Cardiac muscle cell (in vitro differentiated cells and primary cell): ENCODE data around the gene MED13L. TPM values are rescaled to one million over a fixed set of nuclear protein-coding genes. Genes with fewer than 3 reads are reported as not detected.

ENCODE experiments used
- DNase-seq, 2 donors: peaks; one replicate each; pipeline versions ENCODE4 v3.0.0 to v3.0.0-alpha.2; 2010 to 2017; ENCODE audit warnings: low read depth in 1 of 2, low spot score in 1 of 2
- H3K27ac ChIP-seq: fragments of 200-600 bp; sonication (generic); 2 replicates; pipeline ENCODE4 v1.5.1; 2016
- H3K27me3 ChIP-seq: fragments of 200-600 bp; sonication (generic); 2 replicates; pipeline ENCODE4 v1.6.0; 2016; ENCODE audit warnings: control low read depth
- H3K36me3 ChIP-seq: fragments of 200-600 bp; sonication (generic); 2 replicates; pipeline ENCODE4 v1.5.1; 2016; ENCODE audit warnings: control low read depth
- H3K4me1 ChIP-seq: fragments of 200-600 bp; sonication (generic); 2 replicates; pipeline ENCODE4 v1.8.1; 2017; ENCODE audit warnings: low read depth, mild to moderate bottlenecking, mixed run types
- H3K4me3 ChIP-seq: fragments of 200-600 bp; sonication (generic); 2 replicates; pipeline ENCODE4 v1.5.1; 2016; ENCODE audit warnings: mild to moderate bottlenecking
- H3K9me3 ChIP-seq: fragments of 200-600 bp; sonication (generic); 2 replicates; pipeline ENCODE4 v1.5.1; 2017; ENCODE audit warnings: low read depth, mild to moderate bottlenecking, control low read depth
- CTCF ChIP-seq: IDR thresholded peaks from 2 replicates; pipeline ENCODE4 v1.5.1; 2012; ENCODE audit warnings: low read depth, mild to moderate bottlenecking, low read length
- polyA plus RNA-seq: library from polyadenylated mRNA; unstranded; fragments of >200 nt; fragmentation: Nextera tagmentation; extraction: Ambion mirVana; gene quantifications from 2 replicates; pipeline ENCODE4 v1.2.1, GENCODE V29; 2016
- total RNA-seq: library from RNA; depleted of rRNA; stranded (reverse); fragments of >200 nt; gene quantifications from 2 replicates; pipeline ENCODE4 v1.2.3, GENCODE V29; 2016

Gene MED13L
- total and polyA plus RNA-seq, 2 experiments from 2014 or later, result 31.3 to 94.3 TPM

GRCh38 chr12:116054280-116054679 lies 223.2 kb downstream of the MED13L start:
- Histone ChIP-seq H3K4me1 (peaks cover 33% of the 10 kb centered on the region), H3K4me3 (no peak overlapping the region), H3K27ac (peak overlapping the region; percentile 15), H3K27me3 (no peaks in the 10 kb centered on the region), H3K36me3 (no peaks in the 10 kb centered on the region), H3K9me3 (no peaks in the 10 kb centered on the region)
- no peak for DNase-seq
- TF ChIP-seq CTCF, result no peak

GRCh38 chr12:116053479-116054200 lies 223.9 kb downstream of the MED13L start:
- Histone ChIP-seq H3K36me3 (no peaks in the 10 kb centered on the region), H3K27me3 (no peaks in the 10 kb centered on the region), H3K4me3 (no peak overlapping the region), H3K4me1 (peaks cover 33% of the 10 kb centered on the region), H3K9me3 (no peaks in the 10 kb centered on the region), H3K27ac (peak overlapping the region; percentile 15)
- DNase-seq, result peak in 1 of 2 donors; percentile 97
- TF ChIP-seq CTCF, result no peak

- H3K9me3 ChIP-seq, result no peaks in the 10 kb centered on the region
- peaks cover 31% of the 10 kb centered on the region for H3K4me1 ChIP-seq
- no peaks in the 10 kb centered on the region for H3K27me3 ChIP-seq
- H3K27ac ChIP-seq, result no peak overlapping the region
- H3K36me3 ChIP-seq, result no peaks in the 10 kb centered on the region
- no peak for DNase-seq
- H3K4me3 ChIP-seq, result no peak overlapping the region
- no peak for TF ChIP-seq CTCF
Observed at GRCh38 chr12:116050275-116050674, 227.2 kb downstream of the MED13L start.

GRCh38 chr12:116048879-116049278 lies 228.6 kb downstream of the MED13L start:
- TF ChIP-seq CTCF, result no peak
- Histone ChIP-seq H3K36me3 (no peaks in the 10 kb centered on the region), H3K9me3 (no peaks in the 10 kb centered on the region), H3K27me3 (no peaks in the 10 kb centered on the region), H3K4me1 (peaks cover 37% of the 10 kb centered on the region), H3K27ac (peak overlapping the region; percentile 15), H3K4me3 (no peak overlapping the region)
- no peak for DNase-seq

GRCh38 chr12:116046039-116046438 lies 231.5 kb downstream of the MED13L start:
- no peak overlapping the region for H3K4me3 ChIP-seq
- H3K27me3 ChIP-seq, result no peaks in the 10 kb centered on the region
- H3K4me1 ChIP-seq, result peaks cover 30% of the 10 kb centered on the region
- H3K27ac ChIP-seq, result no peak overlapping the region
- no peak for TF ChIP-seq CTCF
- H3K36me3 ChIP-seq, result no peaks in the 10 kb centered on the region
- no peaks in the 10 kb centered on the region for H3K9me3 ChIP-seq
- no peak for DNase-seq
